ENCODE results near the gene HS1BP3.

DNA sequence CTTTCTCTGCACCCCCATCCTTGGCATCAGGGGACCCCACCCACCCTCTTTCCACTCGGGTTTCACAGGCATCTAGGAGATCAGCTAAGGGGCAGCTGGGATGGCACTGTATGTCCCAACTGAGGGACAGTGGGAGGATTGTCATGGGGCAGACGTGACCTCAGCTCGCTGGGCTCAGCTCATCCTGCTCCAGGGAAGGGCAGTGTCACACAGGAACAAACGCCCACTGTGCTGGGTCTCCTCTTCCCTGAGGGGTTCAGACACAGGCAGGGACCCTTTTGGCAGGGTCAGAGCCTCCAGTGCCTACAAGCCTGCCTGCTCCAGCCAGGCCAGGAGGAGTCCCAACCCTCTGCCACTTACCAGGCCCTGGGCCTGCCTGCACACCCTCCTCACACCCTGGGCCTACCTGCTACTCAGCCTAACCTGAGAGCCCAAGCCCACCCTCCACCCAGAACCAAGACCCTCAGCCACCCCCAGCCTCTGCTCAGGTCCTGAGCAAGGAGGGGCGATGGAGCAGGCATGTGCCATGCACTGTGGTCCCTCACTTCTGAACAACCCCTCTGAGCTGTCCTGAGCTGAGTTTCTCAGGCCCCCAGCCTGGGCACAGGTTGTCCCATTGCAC, 68.2 kb downstream of the HS1BP3 start:
- TF ChIP-seq CREB1 (IDR thresholded peaks at IDR 0.05; ENCODE audit: low read depth) (no peak), RAD21 (IDR thresholded peaks at IDR 0.05; ENCODE audit: low read depth) (no peak)
